Activated CD8-positive, alpha-beta T cell treated with anti-CD3 and anti-CD28 coated beads for 36 hours (primary cell): ENCODE results near the gene ADAMTSL5. TPM values are rescaled to one million over a fixed set of nuclear protein-coding genes. Genes with fewer than 3 reads are reported as not detected.

ENCODE experiments used
- ATAC-seq: fragments of 200-7000 bp; cut with Tn5 transposase; one replicate; pipeline ENCODE4 v1.10.0; 2021; ENCODE audit warnings: mild to moderate bottlenecking, moderate library complexity
- CTCF ChIA-PET: fragments of 350-600 bp; sonication (Branson Sonifier 250); formaldehyde crosslinking; loops from one replicate; lab custom pipeline; 2021; ENCODE audit warnings: antibody characterized with exemption; lab: Charles Lee
- POLR2A ChIA-PET: fragments of 350-600 bp; sonication (Branson Sonifier 250); formaldehyde crosslinking; loops from one replicate; lab custom pipeline; 2021; ENCODE audit warnings: antibody characterized with exemption; lab: Charles Lee
- DNase-seq: peaks from one replicate; pipeline ENCODE4 v3.0.0-alpha.2; 2020
- H3K27ac Mint-ChIP-seq: one replicate; pipeline ENCODE4 v1.8.0; 2021; ENCODE audit warnings: mild to moderate bottlenecking, mixed read lengths
- H3K27me3 Mint-ChIP-seq: one replicate; pipeline ENCODE4 v1.8.0; 2021; ENCODE audit warnings: mixed read lengths
- H3K36me3 Mint-ChIP-seq: one replicate; pipeline ENCODE4 v1.8.0; 2021; ENCODE audit warnings: low read depth, mixed read lengths
- H3K4me1 Mint-ChIP-seq: one replicate; pipeline ENCODE4 v1.8.0; 2021; ENCODE audit warnings: low read depth, mixed read lengths
- H3K4me3 Mint-ChIP-seq: one replicate; pipeline ENCODE4 v1.8.0; 2021; ENCODE audit warnings: mild to moderate bottlenecking, moderate library complexity, mixed read lengths
- H3K9me3 Mint-ChIP-seq: one replicate; pipeline ENCODE4 v1.8.0; 2021; ENCODE audit warnings: mixed read lengths
- intact Hi-C: fragments of 100-400 bp; cut with micrococcal nuclease; formaldehyde crosslinking; loops from one replicate; pipeline ENCODE4 v1.10.0; 2022
- total RNA-seq, 2 experiments: library from RNA; stranded (reverse); gene quantifications; one replicate each; pipeline ENCODE4 v1.2.3, GENCODE V29; 2021
- TF ChIP-seq, protein P1 (sequence below): fragments of 200-600 bp; IDR thresholded peaks from one replicate; pipeline ENCODE4 v1.8.0; 2022; ENCODE audit warnings: antibody characterized with exemption, mild to moderate bottlenecking

The ADAMTSL5 gene
- total RNA-seq, 2 experiments from 2014 or later, result 1.3 TPM

DNA sequence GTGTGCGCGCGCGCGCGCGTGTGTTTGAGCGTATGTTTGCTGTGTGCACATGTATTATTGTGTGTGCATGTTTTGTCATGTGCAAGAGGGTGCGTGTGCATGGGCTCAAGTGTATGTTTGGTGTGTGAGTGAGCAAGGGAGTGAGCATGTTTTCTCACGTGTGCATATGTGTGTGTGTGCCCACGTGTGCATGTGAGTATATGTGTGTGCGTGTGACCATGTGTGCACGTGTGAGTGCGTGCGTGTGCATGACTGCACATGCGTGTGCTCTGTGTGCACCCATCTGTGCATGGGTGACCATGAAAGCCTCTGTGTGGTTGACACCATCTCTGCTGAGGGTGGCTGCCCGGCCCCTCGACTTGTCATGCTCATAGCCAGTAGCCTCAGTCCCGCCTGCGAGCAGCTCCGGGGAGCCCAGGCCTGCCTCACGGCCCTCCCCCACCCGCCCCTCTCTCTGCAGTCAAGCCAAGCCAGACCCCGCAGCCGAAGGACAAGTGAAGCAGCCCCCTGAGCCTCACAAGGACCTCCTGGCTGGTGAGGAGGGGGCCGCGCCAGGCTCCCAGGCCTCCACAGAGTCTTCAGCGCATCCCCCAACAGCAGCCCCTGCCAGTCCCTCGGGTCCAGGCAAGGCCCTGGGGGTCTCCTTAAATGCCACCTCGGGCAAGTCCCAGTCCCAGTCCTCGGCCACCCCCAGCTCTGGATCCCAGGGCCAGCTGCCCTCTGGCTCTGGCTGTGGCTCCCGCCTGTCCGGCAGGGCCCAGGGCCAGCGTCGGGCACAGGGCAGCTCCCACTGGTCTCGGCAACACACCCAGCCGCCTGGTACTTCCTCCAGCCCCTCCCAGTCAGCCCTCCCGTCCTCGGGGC, 15.9 kb downstream of the ADAMTSL5 start:
- no peaks in the 10 kb centered on the region for H3K4me1 Mint-ChIP-seq
- ChIA-PET POLR2A (no interaction called here), CTCF (no interaction called here)
- TF ChIP-seq, protein P1, sequence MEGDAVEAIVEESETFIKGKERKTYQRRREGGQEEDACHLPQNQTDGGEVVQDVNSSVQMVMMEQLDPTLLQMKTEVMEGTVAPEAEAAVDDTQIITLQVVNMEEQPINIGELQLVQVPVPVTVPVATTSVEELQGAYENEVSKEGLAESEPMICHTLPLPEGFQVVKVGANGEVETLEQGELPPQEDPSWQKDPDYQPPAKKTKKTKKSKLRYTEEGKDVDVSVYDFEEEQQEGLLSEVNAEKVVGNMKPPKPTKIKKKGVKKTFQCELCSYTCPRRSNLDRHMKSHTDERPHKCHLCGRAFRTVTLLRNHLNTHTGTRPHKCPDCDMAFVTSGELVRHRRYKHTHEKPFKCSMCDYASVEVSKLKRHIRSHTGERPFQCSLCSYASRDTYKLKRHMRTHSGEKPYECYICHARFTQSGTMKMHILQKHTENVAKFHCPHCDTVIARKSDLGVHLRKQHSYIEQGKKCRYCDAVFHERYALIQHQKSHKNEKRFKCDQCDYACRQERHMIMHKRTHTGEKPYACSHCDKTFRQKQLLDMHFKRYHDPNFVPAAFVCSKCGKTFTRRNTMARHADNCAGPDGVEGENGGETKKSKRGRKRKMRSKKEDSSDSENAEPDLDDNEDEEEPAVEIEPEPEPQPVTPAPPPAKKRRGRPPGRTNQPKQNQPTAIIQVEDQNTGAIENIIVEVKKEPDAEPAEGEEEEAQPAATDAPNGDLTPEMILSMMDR, result no peak
- no peak for DNase-seq
- ATAC-seq, result no peak
- H3K4me3 Mint-ChIP-seq, result no peak overlapping the region
- peaks cover under 1% of the 10 kb centered on the region for H3K27me3 Mint-ChIP-seq
- H3K36me3 Mint-ChIP-seq, result no peaks in the 10 kb centered on the region
- intact Hi-C loops, result no loop called here
- no peak overlapping the region for H3K27ac Mint-ChIP-seq
- no peaks in the 10 kb centered on the region for H3K9me3 Mint-ChIP-seq

DNA sequence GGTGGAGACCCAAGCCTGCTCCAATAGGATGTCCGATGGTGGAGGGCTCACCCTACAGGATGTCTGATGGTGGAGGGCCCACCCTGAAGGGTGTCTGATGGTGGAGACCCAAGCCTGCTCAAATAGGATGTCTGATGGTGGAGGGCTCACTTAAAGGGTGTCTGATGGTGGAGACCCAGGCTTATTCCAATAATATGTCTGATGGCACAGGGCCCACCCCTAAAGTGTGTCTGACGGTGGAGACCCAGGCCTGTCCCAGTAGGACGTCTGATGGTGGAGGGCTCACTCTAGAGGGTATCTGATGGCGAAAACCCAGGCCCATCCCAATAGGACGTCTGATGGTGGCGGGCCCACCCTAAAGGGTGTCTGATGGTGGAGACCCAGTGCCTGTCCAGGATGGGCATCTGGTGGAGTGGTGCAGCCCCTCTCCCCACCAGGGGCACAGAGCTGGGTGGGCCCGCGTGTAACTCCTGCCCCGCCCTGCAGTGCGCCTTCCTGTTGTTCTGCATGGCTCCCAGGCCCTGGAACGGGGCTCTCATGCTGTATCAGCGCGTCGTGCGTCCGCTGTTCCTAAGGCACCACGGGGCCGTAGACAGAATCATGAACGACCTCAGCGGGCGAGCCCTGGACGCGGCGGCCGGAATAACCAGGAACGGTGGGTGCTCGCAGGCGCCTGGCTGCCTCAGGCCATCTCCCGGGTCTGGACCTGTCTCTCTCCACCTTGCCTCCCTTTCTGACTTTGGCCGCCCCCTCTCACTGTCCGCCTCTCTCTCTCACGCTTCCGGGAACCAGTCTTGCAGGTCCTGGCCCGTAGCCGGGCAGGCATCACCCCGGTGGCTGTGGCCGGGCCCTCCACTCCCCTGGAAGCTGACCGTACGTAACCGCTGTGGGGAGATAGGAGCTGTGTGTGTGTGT, 16.8 kb downstream of the ADAMTSL5 start:
- CTCF ChIA-PET, result no interaction called here
- H3K36me3 Mint-ChIP-seq, result no peaks in the 10 kb centered on the region
- H3K4me1 Mint-ChIP-seq, result no peaks in the 10 kb centered on the region
- POLR2A ChIA-PET, result no interaction called here
- DNase-seq, result no peak
- no peak overlapping the region for H3K4me3 Mint-ChIP-seq
- no peak for ATAC-seq
- intact Hi-C loops, result no loop called here
- H3K9me3 Mint-ChIP-seq, result no peaks in the 10 kb centered on the region
- H3K27ac Mint-ChIP-seq, result no peak overlapping the region
- H3K27me3 Mint-ChIP-seq, result peaks cover 5% of the 10 kb centered on the region
- TF ChIP-seq, protein P1, result no peak

DNA sequence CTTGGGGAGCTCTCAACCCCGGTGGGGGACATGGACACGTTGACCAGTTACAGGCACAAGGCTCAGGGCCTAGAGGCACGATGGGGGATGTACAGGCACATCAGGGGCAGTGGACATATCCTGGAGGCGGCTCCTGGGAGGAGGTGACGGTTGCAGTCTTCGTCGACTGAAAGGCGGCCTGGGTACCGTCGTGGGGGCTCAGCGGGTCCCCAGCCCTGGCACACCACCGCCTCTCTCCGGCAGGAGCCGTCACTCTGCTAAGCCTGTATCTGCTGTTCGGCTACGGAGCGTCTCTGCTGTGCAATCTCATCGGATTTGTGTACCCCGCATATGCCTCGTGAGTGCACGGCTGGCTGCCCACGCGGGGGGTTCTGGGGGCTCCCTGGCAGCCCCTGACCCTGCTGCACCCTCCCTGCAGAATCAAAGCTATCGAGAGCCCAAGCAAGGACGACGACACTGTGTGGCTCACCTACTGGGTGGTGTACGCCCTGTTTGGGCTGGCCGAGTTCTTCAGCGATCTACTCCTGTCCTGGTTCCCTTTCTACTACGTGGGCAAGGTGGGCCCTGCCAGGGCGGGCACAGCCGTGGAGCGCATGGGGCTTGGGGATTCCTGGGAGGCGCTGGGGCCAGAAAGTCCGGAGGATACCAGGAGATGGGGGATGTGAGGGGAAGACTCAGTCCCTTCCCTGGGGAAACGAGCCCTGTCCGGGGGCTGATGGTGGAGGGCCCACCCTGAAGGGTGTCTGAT, 17.6 kb downstream of the ADAMTSL5 start:
- peaks cover 5% of the 10 kb centered on the region for H3K27me3 Mint-ChIP-seq
- no peak overlapping the region for H3K27ac Mint-ChIP-seq
- DNase-seq (no peak), ATAC-seq (no peak)
- no peak overlapping the region for H3K4me3 Mint-ChIP-seq
- H3K4me1 Mint-ChIP-seq, result peaks cover 3% of the 10 kb centered on the region
- intact Hi-C loops, result no loop called here
- no peaks in the 10 kb centered on the region for H3K9me3 Mint-ChIP-seq
- no peaks in the 10 kb centered on the region for H3K36me3 Mint-ChIP-seq
- ChIA-PET CTCF (no interaction called here), POLR2A (no interaction called here)
- TF ChIP-seq, protein P1, result no peak

DNA sequence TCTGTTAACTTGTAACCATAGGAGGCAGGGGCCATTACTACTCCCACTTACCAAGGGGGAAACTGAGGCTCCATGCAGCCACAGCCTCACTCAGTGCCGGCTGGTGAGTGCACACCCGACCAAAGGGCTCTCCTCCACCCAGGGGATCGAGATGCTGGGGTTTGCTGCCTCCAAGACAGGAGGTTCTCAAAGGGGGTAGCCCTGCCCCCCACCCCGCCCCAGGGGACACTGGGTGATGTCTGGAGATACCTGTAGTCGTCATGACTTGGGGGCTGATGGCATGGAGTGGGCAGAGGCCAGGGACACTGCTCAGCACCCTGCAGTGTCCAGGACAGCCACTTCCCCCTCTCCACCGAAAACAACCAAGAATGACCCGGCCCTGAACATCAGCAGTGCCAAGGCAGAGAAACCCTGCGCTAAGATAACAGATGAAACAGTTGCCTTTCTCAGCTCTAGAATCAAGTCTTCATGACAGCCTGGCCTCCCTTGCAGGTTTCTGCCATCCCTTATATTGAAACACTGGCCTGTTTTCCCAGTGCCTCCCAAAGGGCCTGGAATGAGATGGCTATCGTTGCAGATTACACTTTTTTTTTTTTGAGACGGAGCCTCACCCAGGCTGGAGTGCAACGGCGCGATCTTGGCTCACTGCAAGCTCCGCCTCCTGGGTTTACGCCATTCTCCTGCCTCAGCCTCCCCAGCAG, 18.6 kb downstream of the ADAMTSL5 start:
- H3K27ac Mint-ChIP-seq, result no peak overlapping the region
- H3K4me1 Mint-ChIP-seq, result peaks cover 8% of the 10 kb centered on the region
- TF ChIP-seq, protein P1, result no peak
- ChIA-PET CTCF (no interaction called here), POLR2A (interaction anchor here (0.9 to 1.1 kb wide), 2 partner anchors 17 to 21 kb away, joined by 3 read pairs; no protein-coding TSS in a partner anchor)
- H3K36me3 Mint-ChIP-seq, result no peaks in the 10 kb centered on the region
- no peak for DNase-seq
- H3K4me3 Mint-ChIP-seq, result no peak overlapping the region
- H3K9me3 Mint-ChIP-seq, result no peaks in the 10 kb centered on the region
- H3K27me3 Mint-ChIP-seq, result peaks cover 5% of the 10 kb centered on the region
- intact Hi-C loops, result no loop called here
- ATAC-seq, result no peak
